ENCODE results near the gene SLC35F4. TPM values are rescaled to one million over a fixed set of nuclear protein-coding genes. Genes with fewer than 3 reads are reported as not detected.
A peak's percentile ranks its signal among the peaks of the same experiment; 100 is the strongest.

Gene SLC35F4
- total and polyA plus RNA-seq, 12 donors = 0.22 TPM; not detected in 11

DNA sequence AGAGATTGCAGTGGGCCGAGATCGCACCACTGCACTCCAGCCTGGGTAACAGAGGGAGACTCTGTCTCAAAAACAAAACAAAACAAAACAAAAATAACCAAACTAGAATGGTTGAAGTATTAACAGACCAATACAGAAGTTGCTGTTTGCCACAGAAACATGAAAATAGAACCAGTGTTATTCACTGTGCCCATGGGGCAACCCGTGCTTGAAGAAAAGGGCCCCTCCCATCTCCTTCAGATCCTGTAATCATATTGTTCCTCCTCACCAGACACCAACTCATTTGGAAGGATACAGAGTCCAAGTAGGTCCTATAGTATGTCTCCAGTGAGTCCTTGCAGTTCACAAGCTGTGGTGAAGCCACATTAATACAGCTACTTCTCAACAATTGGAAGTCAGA lies 30.9 kb downstream of the SLC35F4 start:
- intact Hi-C loops (cut with DNase I) = no loop called here
- TF ChIP-seq CTCF (IDR thresholded peaks at IDR 0.05) = no peak
- no peak for TF ChIP-seq POLR2A (IDR thresholded peaks at IDR 0.05)
- H3K9me3 ChIP-seq (replicated peaks in 1 of 3) = no peaks in the 10 kb centered on the region
- H3K27me3 ChIP-seq = peaks cover 16% of the 10 kb centered on the region
- no peak overlapping the region for H3K27ac ChIP-seq
- H3K4me1 ChIP-seq (replicated peaks in 1 of 2) = no peaks in the 10 kb centered on the region
- no peak for DNase-seq
- no peaks in the 10 kb centered on the region for H3K36me3 ChIP-seq (replicated peaks in 1 of 2)
- WGBS, 4 donors = 87 to 91% (median 90%) methylated on average over 3 of the region's 3 CpGs
- no peak overlapping the region for H3K4me3 ChIP-seq

DNA sequence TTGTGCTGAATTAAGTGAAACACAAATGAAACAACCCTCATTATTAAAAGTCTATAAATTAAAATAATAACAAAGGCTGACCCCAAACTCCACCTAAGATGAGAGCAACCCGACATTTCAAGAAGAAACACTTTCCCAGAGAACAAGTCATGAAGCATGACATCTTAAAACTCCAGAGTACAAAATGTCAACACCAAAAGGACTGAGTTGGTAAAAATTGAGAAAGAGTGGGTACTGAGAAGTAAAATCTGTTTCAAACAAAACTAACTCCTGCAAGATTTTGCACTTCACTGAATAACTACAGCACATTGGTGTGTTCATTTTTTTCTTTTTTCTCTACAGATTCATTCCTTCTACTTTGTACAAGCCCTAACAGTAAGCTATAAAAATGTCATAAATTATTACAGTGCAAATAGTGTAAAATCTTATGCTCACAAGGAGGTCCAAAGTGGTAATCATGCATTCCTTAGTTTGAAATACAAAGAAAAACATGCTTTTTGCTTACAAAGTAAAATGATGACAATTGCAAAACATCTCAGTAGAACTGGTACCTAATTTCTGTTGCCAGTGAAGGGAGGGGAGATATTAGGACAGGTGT lies 31.8 kb downstream of the SLC35F4 start:
- H3K4me3 ChIP-seq = no peak overlapping the region
- no peaks in the 10 kb centered on the region for H3K4me1 ChIP-seq (replicated peaks in 1 of 2)
- no peaks in the 10 kb centered on the region for H3K36me3 ChIP-seq (replicated peaks in 1 of 2)
- H3K9me3 ChIP-seq (replicated peaks in 1 of 3) = no peaks in the 10 kb centered on the region
- DNase-seq = no peak
- WGBS, 4 donors = 26 to 40% (median 38%) methylated on average over 1 of the region's 1 CpG
- no peak overlapping the region for H3K27ac ChIP-seq
- TF ChIP-seq CTCF (IDR thresholded peaks at IDR 0.05) (no peak), POLR2A (IDR thresholded peaks at IDR 0.05) (no peak)
- intact Hi-C loops (cut with DNase I) = no loop called here
- H3K27me3 ChIP-seq = peaks cover 11% of the 10 kb centered on the region

DNA sequence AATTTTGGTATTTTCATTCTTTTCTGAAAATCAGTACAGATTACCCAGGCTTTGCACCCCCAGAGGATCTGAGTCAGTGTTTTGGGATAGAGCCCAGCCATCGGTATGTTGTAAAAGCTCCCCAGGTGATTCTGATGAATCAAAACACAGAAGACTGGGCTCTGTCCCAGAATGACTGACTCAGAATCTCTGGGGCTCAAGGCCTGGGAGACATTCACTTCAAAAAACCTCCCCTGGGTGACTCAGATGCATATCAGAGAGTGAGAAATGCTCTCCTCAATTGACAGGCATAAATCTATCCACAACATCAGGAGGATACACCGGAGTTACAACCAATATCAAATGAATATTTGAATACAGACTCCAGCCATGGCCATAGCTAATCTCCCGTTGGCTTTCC lies 32.6 kb downstream of the SLC35F4 start:
- no peak overlapping the region for H3K27ac ChIP-seq
- no peaks in the 10 kb centered on the region for H3K9me3 ChIP-seq (replicated peaks in 1 of 3)
- WGBS, 4 donors = 19 to 36% (median 23%) methylated on average over 3 of the region's 3 CpGs
- peaks cover 5% of the 10 kb centered on the region for H3K27me3 ChIP-seq
- H3K4me3 ChIP-seq = no peak overlapping the region
- intact Hi-C loops (cut with DNase I) = no loop called here
- no peaks in the 10 kb centered on the region for H3K36me3 ChIP-seq (replicated peaks in 1 of 2)
- no peaks in the 10 kb centered on the region for H3K4me1 ChIP-seq (replicated peaks in 1 of 2)
- no peak for TF ChIP-seq POLR2A (IDR thresholded peaks at IDR 0.05)
- no peak for TF ChIP-seq CTCF (IDR thresholded peaks at IDR 0.05)
- DNase-seq = peak; percentile 79 to 91 (median 85)

DNA sequence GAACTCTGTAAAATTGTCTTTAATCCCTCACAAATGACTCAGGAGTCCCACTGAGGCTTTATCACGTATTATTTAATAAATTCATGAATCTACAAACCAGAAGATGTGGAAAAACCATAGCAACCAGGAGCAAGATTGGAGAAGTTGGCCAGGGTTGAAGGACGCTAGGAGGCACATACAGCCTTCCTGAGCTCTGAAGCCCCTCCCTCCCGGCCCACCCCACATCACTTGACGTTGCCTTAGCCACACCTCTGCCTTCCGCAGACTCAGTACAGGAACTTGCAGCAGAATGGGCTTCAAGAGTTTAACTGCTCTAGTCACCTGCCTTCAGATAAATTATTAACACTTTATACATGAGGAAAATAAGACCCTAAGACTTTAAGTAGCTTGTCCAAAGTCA lies 33.9 kb downstream of the SLC35F4 start:
- H3K4me3 ChIP-seq = no peak overlapping the region
- DNase-seq = no peak
- WGBS, 4 donors = 22 to 34% (median 27%) methylated on average over 4 to 5 of the region's 5 CpGs
- no peak overlapping the region for H3K27ac ChIP-seq
- no peaks in the 10 kb centered on the region for H3K4me1 ChIP-seq (replicated peaks in 1 of 2)
- no peaks in the 10 kb centered on the region for H3K36me3 ChIP-seq (replicated peaks in 1 of 2)
- no peak for TF ChIP-seq POLR2A (IDR thresholded peaks at IDR 0.05)
- no peak for TF ChIP-seq CTCF (IDR thresholded peaks at IDR 0.05)
- H3K9me3 ChIP-seq (replicated peaks in 1 of 3) = no peaks in the 10 kb centered on the region
- intact Hi-C loops (cut with DNase I) = no loop called here
- H3K27me3 ChIP-seq = peaks cover 5% of the 10 kb centered on the region

Data from adrenal gland (tissue), 12 donors.